CD14-positive monocyte (primary cell): Measurements from ENCODE around the gene GRID2. TPM values are rescaled to one million over a fixed set of nuclear protein-coding genes. Genes with fewer than 3 reads are reported as not detected.

ENCODE experiments used
- DNase-seq, 3 donors: peaks; one replicate each; pipeline ENCODE4 v3.0.0-alpha.2; 2011 to 2022
- H2AFZ ChIP-seq: 2 replicates; pipeline ENCODE4 v1.6.0; 2012; ENCODE audit warnings: mild to moderate bottlenecking, low read depth, low read length, inconsistent platforms; ENCODE audit not compliant: insufficient read depth, poor library complexity, severe bottlenecking
- H3K27ac ChIP-seq, 2 donors: 1 replicate in 1 of 2; 2 replicates in 1 of 2; pipeline ENCODE4 v1.5.1; 2012 to 2013; ENCODE audit warnings: low read length in 2 of 2, control low read depth in 1 of 2, inconsistent platforms in 1 of 2, low read depth in 1 of 2, mild to moderate bottlenecking in 1 of 2
- H3K27me3 ChIP-seq, 2 donors: one replicate each; pipeline versions ENCODE4 v1.6.0 to v1.6.1; 2011 to 2013; ENCODE audit warnings: low read length in 2 of 2; ENCODE audit not compliant: control insufficient read depth in 2 of 2, insufficient read depth in 2 of 2
- H3K36me3 ChIP-seq, 2 donors: replicated peaks in 1 of 2; 1 replicate in 1 of 2; 2 replicates in 1 of 2; pipeline versions ENCODE4 v1.5.1 to v1.6.1; 2012 to 2013; ENCODE audit warnings: low read length in 2 of 2, control low read depth in 1 of 2, inconsistent platforms in 1 of 2, mild to moderate bottlenecking in 1 of 2; ENCODE audit not compliant: insufficient read depth in 2 of 2, control insufficient read depth in 1 of 2
- H3K4me1 ChIP-seq, 2 donors: 1 replicate in 1 of 2; 2 replicates in 1 of 2; pipeline versions ENCODE4 v1.5.1 to v1.6.1; 2012 to 2013; ENCODE audit warnings: low read length in 2 of 2, control low read depth in 1 of 2, inconsistent platforms in 1 of 2, mild to moderate bottlenecking in 1 of 2, moderate library complexity in 1 of 2; ENCODE audit not compliant: insufficient read depth in 2 of 2, control insufficient read depth in 1 of 2
- H3K4me2 ChIP-seq: replicated peaks from 2 replicates; pipeline ENCODE3; 2012; ENCODE audit warnings: low read length, moderate library complexity, mild to moderate bottlenecking; ENCODE audit not compliant: poor library complexity, severe bottlenecking; ENCODE audit errors: extremely low read depth
- H3K4me3 ChIP-seq, 3 experiments: fragments of 200-600 bp in 1 of 3; sonication (generic) in 1 of 3; replicated peaks in 1 of 3; 1 replicate in 2 of 3; 2 replicates in 1 of 3; pipeline ENCODE4 v1.5.1; 2011 to 2013; ENCODE audit warnings: low read length in 3 of 3, mild to moderate bottlenecking in 3 of 3, control low read depth in 2 of 3, low read depth in 2 of 3, inconsistent platforms in 1 of 3, moderate library complexity in 1 of 3
- H3K79me2 ChIP-seq: 2 replicates; pipeline ENCODE4 v1.6.0; 2012; ENCODE audit warnings: mild to moderate bottlenecking, control low read depth, inconsistent platforms, low read length, moderate library complexity; ENCODE audit not compliant: insufficient read depth
- H3K9ac ChIP-seq: 2 replicates; pipeline ENCODE4 v1.6.0; 2017; ENCODE audit warnings: low read length, mild to moderate bottlenecking; ENCODE audit not compliant: insufficient read depth, poor library complexity, severe bottlenecking
- H3K9me3 ChIP-seq, 2 donors: replicated peaks in 1 of 2; 1 replicate in 1 of 2; 2 replicates in 1 of 2; pipeline versions ENCODE4 v1.5.1 to v1.6.1; 2012 to 2013; ENCODE audit warnings: low read length in 2 of 2, control low read depth in 1 of 2; ENCODE audit not compliant: control insufficient read depth in 1 of 2, insufficient read depth in 1 of 2
- H4K20me1 ChIP-seq: 2 replicates; pipeline ENCODE4 v1.6.0; 2012; ENCODE audit warnings: mild to moderate bottlenecking, low read length, control low read depth, moderate library complexity; ENCODE audit not compliant: insufficient read depth
- H3K27ac Mint-ChIP-seq, 7 donors: one replicate each; pipeline ENCODE4 v1.8.0; 2020; ENCODE audit warnings: mild to moderate bottlenecking in 7 of 7, mixed read lengths in 7 of 7, moderate library complexity in 6 of 7, inconsistent platforms in 2 of 7
- H3K27me3 Mint-ChIP-seq, 3 donors: one replicate each; pipeline ENCODE4 v1.8.0; 2021 to 2022; ENCODE audit warnings: low read depth in 3 of 3, mild to moderate bottlenecking in 3 of 3, mixed read lengths in 3 of 3, moderate library complexity in 3 of 3, inconsistent platforms in 1 of 3
- H3K36me3 Mint-ChIP-seq, 2 donors: one replicate each; pipeline ENCODE4 v1.8.0; 2020; ENCODE audit warnings: mixed read lengths in 2 of 2, inconsistent platforms in 1 of 2, mild to moderate bottlenecking in 1 of 2
- H3K4me1 Mint-ChIP-seq: one replicate; pipeline ENCODE4 v1.8.0; 2020; ENCODE audit warnings: mild to moderate bottlenecking, mixed read lengths
- H3K4me3 Mint-ChIP-seq, 2 donors: one replicate each; pipeline ENCODE4 v1.8.0; 2020; ENCODE audit warnings: mild to moderate bottlenecking in 2 of 2, mixed read lengths in 2 of 2, moderate library complexity in 1 of 2
- H3K9me3 Mint-ChIP-seq, 7 donors: one replicate each; pipeline ENCODE4 v1.8.0; 2020 to 2022; ENCODE audit warnings: mixed read lengths in 7 of 7, mild to moderate bottlenecking in 6 of 7, moderate library complexity in 6 of 7, inconsistent platforms in 2 of 7
- CTCF ChIP-seq: fragments of 200-600 bp; IDR thresholded peaks from one replicate; pipeline ENCODE4 v1.8.0; 2022; ENCODE audit warnings: antibody characterized with exemption, mild to moderate bottlenecking
- WGBS: methylation state at CpG from one replicate; pipeline ENCODE4 v1.1.5; 2013; ENCODE audit warnings: missing lambda C conversion rate; ENCODE audit not compliant: insufficient coverage; 5-methylcytosine and 5-hydroxymethylcytosine counted together
- intact Hi-C, 2 donors: fragments of 100-400 bp; cut with micrococcal nuclease; formaldehyde crosslinking; loops; one replicate each; pipeline versions ENCODE4 v1.15.0 to v1.15.1; 2023
- polyA plus RNA-seq, 3 donors: library from polyadenylated mRNA; depleted of rRNA in 1 of 3; unstranded in 2 of 3; stranded (reverse) in 1 of 3; fragments of 300-500 nt in 2 of 3; fragments of >200 nt in 1 of 3; fragmentation: Illumina TruSeq in 2 of 3; gene quantifications; 1 replicate in 2 of 3; 2 replicates in 1 of 3; pipeline ENCODE4 v1.2.3, GENCODE V29; 2012 to 2021

Gene GRID2
- polyA plus RNA-seq, 3 donors, result not detected

DNA sequence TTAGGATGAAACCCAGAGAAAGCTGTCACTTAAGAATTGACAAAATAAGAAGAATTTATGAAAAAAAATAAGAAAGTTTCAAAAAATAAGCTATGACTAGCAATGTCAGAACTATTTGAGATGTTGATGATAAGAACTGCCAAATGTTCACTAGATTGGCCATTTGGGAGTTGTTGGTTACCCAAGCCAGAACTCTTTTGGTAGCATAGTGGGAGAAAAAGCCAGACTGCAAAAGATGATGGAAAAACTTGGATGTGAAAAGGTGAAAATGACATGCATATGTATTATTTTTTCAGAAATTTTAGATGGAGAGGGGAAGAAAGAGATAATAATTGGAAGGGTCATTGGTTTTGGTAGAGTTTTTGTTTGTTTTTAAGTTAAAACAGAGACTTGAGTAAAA, 1127.6 kb downstream of the GRID2 start:
- Histone ChIP-seq H3K27ac (no peak overlapping the region), H3K4me2 (no peak overlapping the region), H3K79me2 (no peaks in the 10 kb centered on the region), H3K9ac (no peak overlapping the region), H3K4me3 (no peak overlapping the region), H3K27me3 (no peaks in the 10 kb centered on the region), H3K36me3 (no peaks in the 10 kb centered on the region), H4K20me1 (no peaks in the 10 kb centered on the region), H2AFZ (no peak overlapping the region), H3K4me1 (no peaks in the 10 kb centered on the region), H3K9me3 (no peaks in the 10 kb centered on the region)
- TF ChIP-seq CTCF, result no peak
- Mint-ChIP-seq H3K27me3 (no peaks in the 10 kb centered on the region), H3K9me3 (peaks cover 0 to 4% (median 0%) of the 10 kb centered on the region in 7 donors), H3K36me3 (no peaks in the 10 kb centered on the region), H3K4me3 (no peak overlapping the region), H3K27ac (no peak overlapping the region), H3K4me1 (no peaks in the 10 kb centered on the region)
- intact Hi-C loops, result no loop called here
- no peak for DNase-seq

DNA sequence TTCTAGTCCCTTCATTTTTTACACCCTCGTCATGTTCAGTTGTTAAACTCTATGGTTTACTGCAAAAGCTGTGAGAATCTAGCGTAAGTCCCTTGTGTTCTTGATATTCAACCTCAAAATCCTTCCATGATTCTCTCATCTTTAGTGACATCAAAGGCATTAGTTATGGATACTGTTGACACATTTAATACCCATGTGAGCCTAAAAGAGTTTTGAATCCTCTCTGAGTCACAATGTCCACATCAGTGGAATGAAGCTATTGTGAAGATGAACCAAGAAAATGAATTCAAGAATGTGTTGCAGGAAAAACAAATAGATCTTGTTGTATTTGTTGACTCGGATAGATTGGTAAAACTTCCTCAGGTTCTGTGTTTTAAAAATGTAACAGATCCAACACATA, 1130.1 kb downstream of the GRID2 start:
- no peaks in the 10 kb centered on the region for H3K4me1 ChIP-seq
- H3K27ac ChIP-seq, result no peak overlapping the region
- no peaks in the 10 kb centered on the region for H3K4me1 Mint-ChIP-seq
- 100% methylated on average over 1 of the region's 3 CpGs for WGBS
- H4K20me1 ChIP-seq, result no peaks in the 10 kb centered on the region
- intact Hi-C loops, result no loop called here
- no peaks in the 10 kb centered on the region for H3K27me3 ChIP-seq
- DNase-seq, result no peak
- no peaks in the 10 kb centered on the region for H3K27me3 Mint-ChIP-seq
- H3K36me3 ChIP-seq, result no peaks in the 10 kb centered on the region
- no peak overlapping the region for H3K9ac ChIP-seq
- peaks cover 0 to 4% (median 0%) of the 10 kb centered on the region in 7 donors for H3K9me3 Mint-ChIP-seq
- no peak overlapping the region for H3K4me3 Mint-ChIP-seq
- no peak overlapping the region for H3K4me2 ChIP-seq
- H3K36me3 Mint-ChIP-seq, result no peaks in the 10 kb centered on the region
- H3K9me3 ChIP-seq, result peaks cover 0 to 3% of the 10 kb centered on the region in 2 donors
- H3K4me3 ChIP-seq, result no peak overlapping the region
- no peak overlapping the region for H3K27ac Mint-ChIP-seq
- no peaks in the 10 kb centered on the region for H3K79me2 ChIP-seq
- H2AFZ ChIP-seq, result no peak overlapping the region
- no peak for TF ChIP-seq CTCF
